Activated CD8-positive, alpha-beta T cell treated with anti-CD3 and anti-CD28 coated beads, Interleukin-2, amount 10 ng/mL, durations not matched to agents 7 days and 5 days (primary cell): Measurements from ENCODE around the gene UGGT1. TPM values are rescaled to one million over a fixed set of nuclear protein-coding genes. Genes with fewer than 3 reads are reported as not detected.

Source experiments
- ATAC-seq: fragments of 150-1000 bp; cut with Tn5 transposase; one replicate; pipeline ENCODE4 v1.10.0; 2021; ENCODE audit warnings: moderate library complexity
- CTCF ChIA-PET: fragments of 350-600 bp; sonication (Branson Sonifier 250); formaldehyde crosslinking; loops from one replicate; lab custom pipeline; 2021; ENCODE audit warnings: antibody characterized with exemption; lab: Charles Lee
- POLR2A ChIA-PET: fragments of 350-600 bp; sonication (Branson Sonifier 250); formaldehyde crosslinking; loops from one replicate; lab custom pipeline; 2021; ENCODE audit warnings: antibody characterized with exemption; lab: Charles Lee
- DNase-seq: peaks from one replicate; pipeline ENCODE4 v3.0.0-alpha.2; 2020
- H3K27ac Mint-ChIP-seq: one replicate; pipeline ENCODE4 v1.8.0; 2021; ENCODE audit warnings: mild to moderate bottlenecking, mixed read lengths
- H3K27me3 Mint-ChIP-seq: one replicate; pipeline ENCODE4 v1.8.0; 2021; ENCODE audit warnings: low read depth, mixed read lengths
- H3K36me3 Mint-ChIP-seq: one replicate; pipeline ENCODE4 v1.8.0; 2021; ENCODE audit warnings: low read depth, mixed read lengths
- H3K4me1 Mint-ChIP-seq: one replicate; pipeline ENCODE4 v1.8.0; 2021; ENCODE audit warnings: low read depth, mixed read lengths
- H3K4me3 Mint-ChIP-seq: one replicate; pipeline ENCODE4 v1.8.0; 2021; ENCODE audit warnings: mild to moderate bottlenecking, mixed read lengths
- H3K9me3 Mint-ChIP-seq: one replicate; pipeline ENCODE4 v1.8.0; 2022; ENCODE audit warnings: mixed read lengths; ENCODE audit not compliant: insufficient read depth
- total RNA-seq, 2 experiments: library from RNA; stranded (reverse); gene quantifications; one replicate each; pipeline ENCODE4 v1.2.3, GENCODE V29; 2021

Gene UGGT1, protein sequence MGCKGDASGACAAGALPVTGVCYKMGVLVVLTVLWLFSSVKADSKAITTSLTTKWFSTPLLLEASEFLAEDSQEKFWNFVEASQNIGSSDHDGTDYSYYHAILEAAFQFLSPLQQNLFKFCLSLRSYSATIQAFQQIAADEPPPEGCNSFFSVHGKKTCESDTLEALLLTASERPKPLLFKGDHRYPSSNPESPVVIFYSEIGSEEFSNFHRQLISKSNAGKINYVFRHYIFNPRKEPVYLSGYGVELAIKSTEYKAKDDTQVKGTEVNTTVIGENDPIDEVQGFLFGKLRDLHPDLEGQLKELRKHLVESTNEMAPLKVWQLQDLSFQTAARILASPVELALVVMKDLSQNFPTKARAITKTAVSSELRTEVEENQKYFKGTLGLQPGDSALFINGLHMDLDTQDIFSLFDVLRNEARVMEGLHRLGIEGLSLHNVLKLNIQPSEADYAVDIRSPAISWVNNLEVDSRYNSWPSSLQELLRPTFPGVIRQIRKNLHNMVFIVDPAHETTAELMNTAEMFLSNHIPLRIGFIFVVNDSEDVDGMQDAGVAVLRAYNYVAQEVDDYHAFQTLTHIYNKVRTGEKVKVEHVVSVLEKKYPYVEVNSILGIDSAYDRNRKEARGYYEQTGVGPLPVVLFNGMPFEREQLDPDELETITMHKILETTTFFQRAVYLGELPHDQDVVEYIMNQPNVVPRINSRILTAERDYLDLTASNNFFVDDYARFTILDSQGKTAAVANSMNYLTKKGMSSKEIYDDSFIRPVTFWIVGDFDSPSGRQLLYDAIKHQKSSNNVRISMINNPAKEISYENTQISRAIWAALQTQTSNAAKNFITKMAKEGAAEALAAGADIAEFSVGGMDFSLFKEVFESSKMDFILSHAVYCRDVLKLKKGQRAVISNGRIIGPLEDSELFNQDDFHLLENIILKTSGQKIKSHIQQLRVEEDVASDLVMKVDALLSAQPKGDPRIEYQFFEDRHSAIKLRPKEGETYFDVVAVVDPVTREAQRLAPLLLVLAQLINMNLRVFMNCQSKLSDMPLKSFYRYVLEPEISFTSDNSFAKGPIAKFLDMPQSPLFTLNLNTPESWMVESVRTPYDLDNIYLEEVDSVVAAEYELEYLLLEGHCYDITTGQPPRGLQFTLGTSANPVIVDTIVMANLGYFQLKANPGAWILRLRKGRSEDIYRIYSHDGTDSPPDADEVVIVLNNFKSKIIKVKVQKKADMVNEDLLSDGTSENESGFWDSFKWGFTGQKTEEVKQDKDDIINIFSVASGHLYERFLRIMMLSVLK (N-terminal part only)
- total RNA-seq: 10 to 100 TPM; 60.3 to 63.7 TPM

DNA sequence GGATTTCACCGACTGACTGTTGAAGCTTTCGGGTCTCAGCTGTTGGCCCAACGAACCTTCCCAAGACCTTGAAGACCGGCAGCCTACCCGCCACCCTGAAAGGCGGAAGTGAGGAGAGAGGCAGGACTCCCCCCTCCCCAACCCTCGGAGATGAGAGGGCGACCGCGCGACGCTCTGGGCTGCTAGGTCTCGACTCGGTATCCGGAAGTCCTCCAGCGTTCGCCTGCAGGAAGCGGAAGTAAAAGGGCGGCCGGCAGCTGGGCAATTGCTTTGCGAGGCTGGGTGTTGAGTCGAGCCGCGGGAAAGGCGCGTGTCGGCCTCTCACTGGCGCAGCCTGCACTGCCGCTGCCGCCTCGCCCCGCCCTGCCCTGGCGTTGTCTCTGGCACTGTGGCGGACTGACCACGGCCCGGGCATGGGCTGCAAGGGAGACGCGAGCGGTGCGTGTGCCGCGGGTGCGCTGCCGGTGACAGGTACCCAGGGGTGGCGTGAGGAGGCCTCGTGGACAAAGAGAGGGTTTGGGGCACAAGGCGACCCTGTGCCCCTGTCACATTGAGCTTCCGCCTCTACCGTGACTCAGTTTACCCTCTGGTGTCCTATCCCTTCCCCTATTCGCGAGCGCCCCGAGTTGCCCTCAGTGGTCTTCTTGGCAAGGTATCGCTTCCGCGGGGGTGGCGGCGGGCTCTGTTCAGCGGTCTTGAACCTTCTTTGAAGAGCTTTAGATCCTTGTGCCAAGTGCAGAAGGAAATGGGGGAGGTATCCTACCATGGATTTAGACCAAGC lies at the start of gene UGGT1:
UGGT1 (plus strand) TSS at position 256 of the 781 bp plus-strand sequence; CDS start at position 414, 158 bp downstream.
- POLR2A ChIA-PET: interaction anchor here (0.6 to 2.7 kb wide), 24 partner anchors 8 to 566 kb away, joined by 3 to 54 read pairs (median 4); partner anchors contain the start of gene SAP130
- Mint-ChIP-seq H3K36me3 (peaks cover 4% of the 10 kb centered on the region), H3K4me1 (peaks cover 41% of the 10 kb centered on the region), H3K27me3 (no peaks in the 10 kb centered on the region), H3K4me3 (peak within 1 kb of the TSS; percentile 83), H3K27ac (peak within 1 kb of the TSS; percentile 93), H3K9me3 (no peaks in the 10 kb centered on the region)
- CTCF ChIA-PET: interaction anchor here (0.5 to 2.9 kb wide), 3 partner anchors 12 to 74 kb away, joined by 3 to 17 read pairs (median 6); no protein-coding TSS in a partner anchor
- peak; percentile 96 for DNase-seq
- ATAC-seq: peak; percentile 95

DNA sequence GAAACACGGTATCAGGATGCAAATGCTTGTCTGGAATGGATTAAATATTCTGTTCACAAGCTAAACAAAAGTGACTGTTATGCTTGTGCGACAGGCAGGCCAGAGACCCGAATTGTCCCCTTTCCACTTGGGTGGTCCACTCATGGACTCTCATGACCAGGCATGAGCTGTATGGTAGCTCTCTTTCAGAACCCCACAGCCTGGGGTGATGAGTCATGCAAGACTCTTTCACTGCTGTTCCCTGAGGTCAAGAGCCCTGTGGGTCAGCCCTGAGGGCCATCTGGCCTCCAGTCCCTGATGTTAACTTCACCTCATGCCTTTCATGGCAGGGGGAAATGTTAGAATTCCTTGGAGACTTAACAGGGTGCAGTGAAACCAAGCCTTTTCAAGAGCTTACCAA lies 49.4 kb upstream of the UGGT1 start:
- H3K27me3 Mint-ChIP-seq: peaks cover 18% of the 10 kb centered on the region
- H3K27ac Mint-ChIP-seq: no peak overlapping the region
- H3K9me3 Mint-ChIP-seq: peaks cover 25% of the 10 kb centered on the region
- CTCF ChIA-PET: no interaction called here
- no peaks in the 10 kb centered on the region for H3K4me1 Mint-ChIP-seq
- POLR2A ChIA-PET: no interaction called here
- H3K36me3 Mint-ChIP-seq: peaks cover 10% of the 10 kb centered on the region
- ATAC-seq (no peak), DNase-seq (no peak)
- H3K4me3 Mint-ChIP-seq: no peak overlapping the region

- H3K9me3 Mint-ChIP-seq: peaks cover 13% of the 10 kb centered on the region
- no peak for DNase-seq
- no peak overlapping the region for H3K4me3 Mint-ChIP-seq
- ChIA-PET POLR2A (no interaction called here), CTCF (no interaction called here)
- peaks cover 5% of the 10 kb centered on the region for H3K36me3 Mint-ChIP-seq
- ATAC-seq: no peak
- H3K27me3 Mint-ChIP-seq: peaks cover 20% of the 10 kb centered on the region
- H3K27ac Mint-ChIP-seq: no peak overlapping the region
- H3K4me1 Mint-ChIP-seq: no peaks in the 10 kb centered on the region
Measured at GRCh38 chr2:128043041-128043440, 48.0 kb upstream of the UGGT1 start.

- H3K27me3 Mint-ChIP-seq: peaks cover 23% of the 10 kb centered on the region
- ChIA-PET CTCF (interaction anchor here (1.8 kb wide), 1 partner anchor 9 kb away, joined by 4 read pairs; no protein-coding TSS in a partner anchor), POLR2A (no interaction called here)
- no peak overlapping the region for H3K27ac Mint-ChIP-seq
- peaks cover 8% of the 10 kb centered on the region for H3K9me3 Mint-ChIP-seq
- ATAC-seq: no peak
- no peak overlapping the region for H3K4me3 Mint-ChIP-seq
- peaks cover 2% of the 10 kb centered on the region for H3K36me3 Mint-ChIP-seq
- DNase-seq: no peak
- no peaks in the 10 kb centered on the region for H3K4me1 Mint-ChIP-seq
Measured at GRCh38 chr2:128053331-128053730, 37.7 kb upstream of the UGGT1 start.

DNA sequence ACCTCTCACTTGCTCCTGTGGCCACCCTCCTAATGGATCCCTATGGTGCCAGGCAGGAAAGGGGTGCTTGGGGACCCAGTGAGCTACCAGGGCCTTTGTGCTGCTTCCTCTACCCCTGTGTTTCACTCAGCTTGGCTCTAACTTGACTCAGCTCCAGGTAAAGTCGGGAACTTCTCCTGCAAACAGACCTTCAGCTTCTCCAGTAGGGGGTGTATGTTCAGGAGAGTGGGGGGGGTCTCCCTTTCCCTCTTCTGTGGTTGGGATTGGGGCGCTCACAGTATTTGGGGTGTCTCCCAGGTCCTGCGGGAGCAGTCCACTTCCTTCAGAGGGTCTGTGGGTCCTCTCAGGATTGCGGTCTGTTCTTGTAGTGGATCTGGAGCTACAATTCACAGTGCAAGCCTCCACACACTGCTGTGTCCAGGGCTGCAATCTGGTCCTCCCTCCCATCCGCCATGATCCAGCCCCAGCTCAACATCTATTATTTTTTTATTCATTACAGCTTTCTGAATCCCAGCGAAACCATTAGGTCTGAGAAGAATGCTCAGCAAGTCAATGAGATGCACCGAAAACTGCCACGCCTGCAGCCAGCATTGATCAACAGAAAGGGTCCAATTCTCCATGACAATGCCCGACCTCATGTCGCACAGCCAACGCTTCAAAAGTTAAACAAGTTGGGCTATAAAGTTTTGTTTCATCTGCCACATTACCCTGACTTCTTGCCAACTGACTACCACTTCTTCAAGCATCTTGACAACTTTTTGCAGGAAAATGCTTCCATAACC lies 36.7 kb upstream of the UGGT1 start:
- Mint-ChIP-seq H3K9me3 (peaks cover 8% of the 10 kb centered on the region), H3K27me3 (peaks cover 17% of the 10 kb centered on the region), H3K4me3 (no peak overlapping the region), H3K4me1 (no peaks in the 10 kb centered on the region), H3K27ac (no peak overlapping the region), H3K36me3 (peaks cover 2% of the 10 kb centered on the region)
- ChIA-PET CTCF (interaction anchor here (1.0 to 1.8 kb wide), 2 partner anchors 8 to 179 kb away, joined by 4 read pairs; no protein-coding TSS in a partner anchor), POLR2A (no interaction called here)
- ATAC-seq: no peak
- DNase-seq: no peak

DNA sequence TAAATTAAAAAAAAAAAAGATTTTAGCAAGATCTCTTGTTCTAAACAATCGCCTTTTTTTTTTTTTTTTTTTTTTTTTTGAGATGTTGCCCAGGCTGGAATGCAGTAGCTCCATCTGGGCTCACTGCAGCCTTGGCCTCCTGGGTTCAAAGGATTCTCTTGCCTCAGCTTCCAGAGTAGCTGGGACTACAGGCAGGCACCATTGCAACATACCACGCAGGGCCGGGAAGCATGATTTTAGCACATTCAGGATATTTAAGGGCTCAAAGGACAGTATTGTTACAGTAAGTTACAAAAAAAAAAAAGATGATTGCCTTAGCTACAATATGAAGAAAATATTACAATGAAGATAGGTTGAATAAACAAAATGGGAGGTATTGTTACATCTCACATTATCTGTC lies 33.7 kb upstream of the UGGT1 start:
- CTCF ChIA-PET: no interaction called here
- POLR2A ChIA-PET: no interaction called here

GRCh38 chr2:128058114-128058513 lies 32.9 kb upstream of the UGGT1 start:
- POLR2A ChIA-PET: no interaction called here
- H3K9me3 Mint-ChIP-seq: no peaks in the 10 kb centered on the region

More for the DNA sequence above, 33.7 kb upstream of the UGGT1 start:
- H3K4me3 Mint-ChIP-seq: no peak overlapping the region
- H3K4me1 Mint-ChIP-seq: no peaks in the 10 kb centered on the region
- no peak overlapping the region for H3K27ac Mint-ChIP-seq
- no peaks in the 10 kb centered on the region for H3K9me3 Mint-ChIP-seq
- DNase-seq (no peak), ATAC-seq (no peak)
- H3K27me3 Mint-ChIP-seq: no peaks in the 10 kb centered on the region
- no peaks in the 10 kb centered on the region for H3K36me3 Mint-ChIP-seq

DNA sequence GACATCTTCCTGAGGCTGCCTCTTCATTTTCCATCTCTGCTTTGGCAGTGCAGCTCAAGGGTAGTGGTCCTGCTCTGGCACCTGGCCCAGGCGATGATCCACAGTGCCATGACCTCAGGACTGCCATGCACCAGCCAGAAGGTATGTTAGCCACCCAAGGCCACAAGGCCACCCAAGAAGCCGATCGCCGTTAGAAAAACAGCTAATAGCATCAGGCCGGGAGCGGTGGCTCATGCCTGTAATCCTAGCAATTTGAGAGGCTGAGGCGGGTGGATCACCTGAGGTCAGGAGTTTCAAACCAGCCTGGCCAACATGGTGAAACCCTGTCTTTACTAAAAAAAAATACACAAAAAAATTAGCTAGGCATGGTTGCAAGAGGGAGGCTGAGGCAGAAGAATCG lies 28.4 kb upstream of the UGGT1 start:
- Mint-ChIP-seq H3K27me3 (no peaks in the 10 kb centered on the region), H3K27ac (no peak overlapping the region), H3K36me3 (no peaks in the 10 kb centered on the region), H3K4me1 (no peaks in the 10 kb centered on the region), H3K9me3 (no peaks in the 10 kb centered on the region), H3K4me3 (no peak overlapping the region)
- ChIA-PET POLR2A (interaction anchor here (0.6 kb wide), 1 partner anchor 35 kb away, joined by 3 read pairs; the partner anchor contains the start of gene SAP130), CTCF (interaction anchor here (1.3 kb wide), 2 partner anchors 9 to 24 kb away, joined by 3 to 4 read pairs; no protein-coding TSS in a partner anchor)
- DNase-seq (no peak), ATAC-seq (no peak)

More at GRCh38 chr2:128058114-128058513, 32.9 kb upstream of the UGGT1 start:
- CTCF ChIA-PET: no interaction called here
- no peak for ATAC-seq
- Mint-ChIP-seq H3K27ac (no peak overlapping the region), H3K36me3 (no peaks in the 10 kb centered on the region), H3K4me1 (no peaks in the 10 kb centered on the region), H3K27me3 (no peaks in the 10 kb centered on the region), H3K4me3 (no peak overlapping the region)
- DNase-seq: no peak

GRCh38 chr2:128064353-128064752 lies 26.6 kb upstream of the UGGT1 start:
- CTCF ChIA-PET: interaction anchor here (0.7 to 2.4 kb wide), 5 partner anchors 8 to 171 kb away, joined by 3 to 17 read pairs (median 7); partner anchors contain the start of gene UGGT1
- Mint-ChIP-seq H3K4me3 (no peak overlapping the region), H3K27ac (no peak overlapping the region), H3K9me3 (no peaks in the 10 kb centered on the region), H3K4me1 (no peaks in the 10 kb centered on the region), H3K27me3 (no peaks in the 10 kb centered on the region), H3K36me3 (no peaks in the 10 kb centered on the region)
- DNase-seq (no peak), ATAC-seq (no peak)
- POLR2A ChIA-PET: interaction anchor here (0.6 kb wide), 1 partner anchor 72 kb away, joined by 4 read pairs; no protein-coding TSS in a partner anchor

GRCh38 chr2:128069769-128070168 lies 21.2 kb upstream of the UGGT1 start:
- no peak overlapping the region for H3K4me3 Mint-ChIP-seq
- no peaks in the 10 kb centered on the region for H3K9me3 Mint-ChIP-seq
- POLR2A ChIA-PET: no interaction called here
- no peaks in the 10 kb centered on the region for H3K4me1 Mint-ChIP-seq
- ATAC-seq: no peak
- no peak overlapping the region for H3K27ac Mint-ChIP-seq
- no peaks in the 10 kb centered on the region for H3K27me3 Mint-ChIP-seq
- DNase-seq: no peak
- CTCF ChIA-PET: no interaction called here
- H3K36me3 Mint-ChIP-seq: no peaks in the 10 kb centered on the region
